Measurements from ENCODE around the gene NRG3.

DNA sequence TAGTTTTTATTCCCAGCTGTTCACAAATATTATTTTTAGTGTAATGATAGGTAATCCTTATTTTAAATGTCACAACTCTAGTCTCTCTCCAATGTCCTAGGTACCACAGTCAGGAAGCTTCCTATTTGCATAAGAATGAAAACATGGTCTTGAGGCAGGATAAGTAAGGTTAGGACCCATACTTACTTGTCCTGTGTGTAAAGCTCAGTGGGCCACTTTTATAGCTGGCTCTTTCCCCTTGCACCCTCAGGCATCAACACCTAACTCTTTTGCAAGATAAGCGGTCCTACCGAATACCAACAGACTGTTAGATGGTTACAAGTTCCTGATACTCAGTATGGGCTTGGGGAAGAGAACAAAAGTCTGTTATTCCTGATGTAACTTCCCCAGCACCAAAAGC lies 986.9 kb downstream of the NRG3 start:
- TF ChIP-seq POLR2A (IDR thresholded peaks at IDR 0.05; ENCODE audit: low read depth, low read length) = no peak
- no peak for TF ChIP-seq POLR2AphosphoS5 (IDR thresholded peaks at IDR 0.05; ENCODE audit: low read depth, low read length)
- no peak for TF ChIP-seq TAF1 (IDR thresholded peaks at IDR 0.05; ENCODE audit: borderline replicate concordance, low read depth, low read length)

Data from GM12892 (cell line).